ENCODE results near the gene NTNG2. TPM values are rescaled to one million over a fixed set of nuclear protein-coding genes. Genes with fewer than 3 reads are reported as not detected.

Gene NTNG2
- total RNA-seq, 1 donor from 2014 or later: 1.0 TPM

GRCh38 chr9:132166599-132166998 is 4.7 kb downstream of the NTNG2 start:
- H3K27me3 Mint-ChIP-seq (ENCODE audit: insufficient read depth, low read depth): peaks cover 46% of the 10 kb centered on the region

GRCh38 chr9:132167192-132167591 is 5.3 kb downstream of the NTNG2 start:
- Histone ChIP-seq H4K20me1 (ENCODE audit: low read depth) (peaks cover 36% of the 10 kb centered on the region), H3K27ac (no peak overlapping the region), H3F3A (ENCODE audit: low read depth) (peaks cover 16% of the 10 kb centered on the region), H3K9ac (no peak overlapping the region), H3K36me3 (no peaks in the 10 kb centered on the region), H3K4me1 (peaks cover 11% of the 10 kb centered on the region), H3K4me2 (no peak overlapping the region), H3K79me2 (ENCODE audit: low read depth) (no peaks in the 10 kb centered on the region), H3K9me3 (ENCODE audit: low read depth) (no peaks in the 10 kb centered on the region), H3K4me3 (no peak overlapping the region), H2AFZ (replicated peaks) (no peak overlapping the region), H3K27me3 (peaks cover 55% of the 10 kb centered on the region)
- DNase-seq (ENCODE audit: low spot score): no peak
- H3K27ac Mint-ChIP-seq: no peak overlapping the region
- H3K4me3 Mint-ChIP-seq: no peak overlapping the region
- peaks cover 38% of the 10 kb centered on the region for H3K4me1 Mint-ChIP-seq
- no peaks in the 10 kb centered on the region for H3K36me3 Mint-ChIP-seq
- peaks cover 2% of the 10 kb centered on the region for H3K9me3 Mint-ChIP-seq
- H3K27me3 Mint-ChIP-seq (ENCODE audit: insufficient read depth, low read depth): peaks cover 47% of the 10 kb centered on the region
- no peak for TF ChIP-seq EZH2phosphoT487 (IDR thresholded peaks at IDR 0.05)
- TF ChIP-seq EZH2 (IDR thresholded peaks at IDR 0.05): no peak
- TF ChIP-seq CTCF (IDR thresholded peaks at IDR 0.05): no peak

More at GRCh38 chr9:132166599-132166998, 4.7 kb downstream of the NTNG2 start:
- Mint-ChIP-seq H3K9me3 (peaks cover 2% of the 10 kb centered on the region), H3K4me3 (peak overlapping the region; percentile 48), H3K4me1 (peaks cover 39% of the 10 kb centered on the region), H3K36me3 (no peaks in the 10 kb centered on the region), H3K27ac (no peak overlapping the region)
- Histone ChIP-seq H3K9me3 (ENCODE audit: low read depth) (no peaks in the 10 kb centered on the region), H3K36me3 (no peaks in the 10 kb centered on the region), H3K27me3 (peaks cover 61% of the 10 kb centered on the region), H2AFZ (replicated peaks) (no peak overlapping the region), H3K27ac (no peak overlapping the region), H4K20me1 (ENCODE audit: low read depth) (peaks cover 36% of the 10 kb centered on the region), H3K4me2 (no peak overlapping the region), H3K9ac (no peak overlapping the region), H3K4me3 (no peak overlapping the region), H3K4me1 (peaks cover 11% of the 10 kb centered on the region), H3F3A (ENCODE audit: low read depth) (peaks cover 16% of the 10 kb centered on the region), H3K79me2 (ENCODE audit: low read depth) (no peaks in the 10 kb centered on the region)
- TF ChIP-seq EZH2 (IDR thresholded peaks at IDR 0.05) (peak; percentile 57), CTCF (IDR thresholded peaks at IDR 0.05) (peak; percentile 65), EZH2phosphoT487 (IDR thresholded peaks at IDR 0.05) (no peak)
- DNase-seq (ENCODE audit: low spot score): peak; percentile 74

- no peaks in the 10 kb centered on the region for H3K36me3 Mint-ChIP-seq
- H3K27me3 Mint-ChIP-seq (ENCODE audit: insufficient read depth, low read depth): peaks cover 42% of the 10 kb centered on the region
- peaks cover 30% of the 10 kb centered on the region for H4K20me1 ChIP-seq (ENCODE audit: low read depth)
- no peaks in the 10 kb centered on the region for H3K36me3 ChIP-seq
- H3K4me2 ChIP-seq: no peak overlapping the region
- TF ChIP-seq CTCF (IDR thresholded peaks at IDR 0.05) (no peak), EZH2 (IDR thresholded peaks at IDR 0.05) (no peak), EZH2phosphoT487 (IDR thresholded peaks at IDR 0.05) (no peak)
- peaks cover 9% of the 10 kb centered on the region for H3K4me1 ChIP-seq
- no peak overlapping the region for H3K4me3 ChIP-seq
- H3K27ac Mint-ChIP-seq: no peak overlapping the region
- peaks cover 16% of the 10 kb centered on the region for H3F3A ChIP-seq (ENCODE audit: low read depth)
- DNase-seq (ENCODE audit: low spot score): no peak
- no peaks in the 10 kb centered on the region for H3K9me3 ChIP-seq (ENCODE audit: low read depth)
- no peaks in the 10 kb centered on the region for H3K79me2 ChIP-seq (ENCODE audit: low read depth)
- no peak overlapping the region for H2AFZ ChIP-seq (replicated peaks)
- H3K4me1 Mint-ChIP-seq: peaks cover 35% of the 10 kb centered on the region
- peaks cover 44% of the 10 kb centered on the region for H3K27me3 ChIP-seq
- H3K9me3 Mint-ChIP-seq: no peaks in the 10 kb centered on the region
- no peak overlapping the region for H3K27ac ChIP-seq
- no peak overlapping the region for H3K9ac ChIP-seq
- H3K4me3 Mint-ChIP-seq: no peak overlapping the region
These were observed 6.5 kb downstream of the NTNG2 start for GRCh38 chr9:132168347-132168746.
